Keratinocyte (primary cell): ENCODE results near the gene ENPP6. TPM values are rescaled to one million over a fixed set of nuclear protein-coding genes. Genes with fewer than 3 reads are reported as not detected.

Experiments used
- DNase-seq: peaks from one replicate; pipeline ENCODE4 v3.0.0-alpha.2; 2011; ENCODE audit warnings: low read depth, missing footprints, low spot score
- FAIRE-seq: peaks from 2 replicates; lab custom pipeline; 2011; peaks lifted over from hg19 to GRCh38; lab: Jason Lieb, UNC
- H2AFZ ChIP-seq: 2 replicates; pipeline ENCODE4 v1.6.0; 2012; ENCODE audit warnings: low read length, control low read depth, inconsistent platforms; ENCODE audit not compliant: control insufficient read depth
- H3K27ac ChIP-seq: 2 replicates; pipeline ENCODE4 v1.5.1; 2011; ENCODE audit warnings: low read length; ENCODE audit not compliant: control insufficient read depth, insufficient read depth
- H3K27me3 ChIP-seq: 3 replicates; pipeline ENCODE4 v1.6.0; 2011; ENCODE audit warnings: low read length; ENCODE audit not compliant: control insufficient read depth, insufficient read depth; ENCODE audit errors: extremely low read depth
- H3K36me3 ChIP-seq, 2 experiments: 2 replicates in 1 of 2; 3 replicates in 1 of 2; pipeline ENCODE4 v1.5.1; 2011; ENCODE audit warnings: low read length in 2 of 2, mild to moderate bottlenecking in 1 of 2; ENCODE audit not compliant: control insufficient read depth in 2 of 2, insufficient read depth in 2 of 2; ENCODE audit errors: extremely low read depth in 1 of 2
- H3K4me1 ChIP-seq: 3 replicates; pipeline ENCODE4 v1.5.1; 2011; ENCODE audit warnings: low read length; ENCODE audit not compliant: control insufficient read depth, insufficient read depth; ENCODE audit errors: extremely low read depth
- H3K4me2 ChIP-seq: 3 replicates; pipeline ENCODE4 v1.6.0; 2011; ENCODE audit warnings: low read depth, low read length; ENCODE audit not compliant: control insufficient read depth, insufficient read depth; ENCODE audit errors: extremely low read depth
- H3K4me3 ChIP-seq, 3 experiments: fragments of 200-600 bp in 1 of 3; sonication (generic) in 1 of 3; 2 replicates in 2 of 3; 3 replicates in 1 of 3; pipeline ENCODE4 v1.5.1; 2011 to 2016; ENCODE audit warnings: low read length in 3 of 3, mild to moderate bottlenecking in 3 of 3, control low read depth in 2 of 3, inconsistent platforms in 1 of 3, low read depth in 1 of 3, mixed read lengths in 1 of 3, mixed run types in 1 of 3, moderate library complexity in 1 of 3; ENCODE audit not compliant: control insufficient read depth in 2 of 3, insufficient read depth in 2 of 3; ENCODE audit errors: extremely low read depth in 1 of 3
- H3K79me2 ChIP-seq: 2 replicates; pipeline ENCODE4 v1.6.0; 2012; ENCODE audit warnings: low read length; ENCODE audit not compliant: control insufficient read depth, insufficient read depth
- H3K9ac ChIP-seq: 3 replicates; pipeline ENCODE4 v1.6.0; 2011; ENCODE audit warnings: low read length; ENCODE audit not compliant: control insufficient read depth, insufficient read depth; ENCODE audit errors: extremely low read depth
- H3K9me1 ChIP-seq: 3 replicates; pipeline ENCODE4 v1.6.0; 2011; ENCODE audit warnings: low read length; ENCODE audit not compliant: control insufficient read depth, insufficient read depth; ENCODE audit errors: extremely low read depth
- H3K9me3 ChIP-seq: 2 replicates; pipeline ENCODE4 v1.5.1; 2012; ENCODE audit warnings: low read depth, low read length; ENCODE audit not compliant: control insufficient read depth
- H4K20me1 ChIP-seq: 3 replicates; pipeline ENCODE4 v1.6.0; 2011; ENCODE audit warnings: low read length; ENCODE audit not compliant: control insufficient read depth, insufficient read depth; ENCODE audit errors: extremely low read depth
- EZH2 ChIP-seq: IDR thresholded peaks from one replicate; pipeline ENCODE4 v1.6.1; 2012; ENCODE audit warnings: inconsistent platforms, mild to moderate bottlenecking, low read length, moderate library complexity
- dilution Hi-C: fragments of 300-500 bp; cut with MboI; formaldehyde crosslinking; loops from one replicate; pipeline ENCODE4 v1.7.0; 2020; ENCODE audit warnings: low sequenced_read_pairs; ENCODE audit not compliant: extremely low pct_ligation_motif_present
- polyA plus RNA-seq, 5 experiments: library from polyadenylated mRNA; depleted of rRNA in 3 of 5; stranded (reverse) in 3 of 5; stranded (forward) in 1 of 5; unstranded in 1 of 5; fragments of >200 nt; gene quantifications; 1 replicate in 1 of 5; 2 replicates in 3 of 5; 3 replicates in 1 of 5; pipeline versions ENCODE4 v1.2.1 to v1.2.3, GENCODE V29; 2011 to 2012; ENCODE audit warnings: missing spikeins in 2 of 5, low read depth in 1 of 5, low replicate concordance in 1 of 5
- TF ChIP-seq, protein P1 (sequence below), 3 experiments: IDR thresholded peaks in 1 of 3; conservative IDR thresholded peaks in 1 of 3; optimal IDR thresholded peaks in 1 of 3; 2 replicates in 2 of 3; 3 replicates in 1 of 3; pipeline versions ENCODE3 to v1.5.1; 2011; ENCODE audit warnings: low read length in 3 of 3, mild to moderate bottlenecking in 3 of 3, moderate library complexity in 2 of 3, control low read depth in 1 of 3, inconsistent platforms in 1 of 3; ENCODE audit not compliant: insufficient read depth in 2 of 3; ENCODE audit errors: extremely low read depth in 1 of 3

ENPP6 gene
- polyA plus RNA-seq, 1 donor (not counting 4 experiments of a cell fraction or from before 2014, with no cell fraction given) = not detected

DNA sequence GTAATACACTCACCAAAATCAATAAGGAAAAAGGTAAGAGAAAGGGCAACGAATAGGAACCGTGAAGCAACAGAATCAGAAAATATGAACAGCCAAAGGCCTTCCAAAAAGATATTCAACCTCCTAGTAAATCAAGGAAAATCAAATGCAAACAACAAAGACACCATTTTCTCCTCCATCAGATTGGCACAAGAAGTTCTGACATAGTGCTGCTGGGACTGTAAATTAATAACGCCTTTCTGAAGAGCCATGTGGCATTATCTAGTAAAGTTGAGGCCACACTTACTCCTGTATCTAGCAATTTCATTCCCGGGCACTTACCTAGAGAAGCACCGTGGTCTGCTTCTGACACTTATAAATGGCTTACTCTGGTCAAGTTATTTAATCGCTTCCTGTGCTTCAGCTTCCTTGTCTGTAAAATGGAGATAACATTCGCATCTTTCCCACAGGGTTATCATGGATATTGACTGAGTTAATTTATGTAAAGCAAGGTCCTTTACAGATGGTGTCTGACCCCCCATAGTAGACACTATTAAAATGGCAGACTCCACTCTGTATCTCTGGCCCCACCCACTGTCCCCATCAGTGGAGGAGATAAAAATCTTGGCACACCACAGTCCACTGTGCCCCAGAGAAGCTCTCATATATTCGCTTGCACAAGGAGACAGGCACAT is 20.5 kb upstream of the ENPP6 start:
- Histone ChIP-seq H3K36me3 (no peaks in the 10 kb centered on the region), H3K4me1 (no peaks in the 10 kb centered on the region), H3K4me2 (no peak overlapping the region), H3K9me3 (no peaks in the 10 kb centered on the region), H3K27me3 (no peaks in the 10 kb centered on the region), H3K9ac (no peak overlapping the region), H2AFZ (no peak overlapping the region), H3K4me3 (no peak overlapping the region), H3K27ac (no peak overlapping the region), H3K9me1 (no peaks in the 10 kb centered on the region), H3K79me2 (no peaks in the 10 kb centered on the region), H4K20me1 (no peaks in the 10 kb centered on the region)
- DNase-seq (no peak), FAIRE-seq (no peak)
- TF ChIP-seq, protein P1, sequence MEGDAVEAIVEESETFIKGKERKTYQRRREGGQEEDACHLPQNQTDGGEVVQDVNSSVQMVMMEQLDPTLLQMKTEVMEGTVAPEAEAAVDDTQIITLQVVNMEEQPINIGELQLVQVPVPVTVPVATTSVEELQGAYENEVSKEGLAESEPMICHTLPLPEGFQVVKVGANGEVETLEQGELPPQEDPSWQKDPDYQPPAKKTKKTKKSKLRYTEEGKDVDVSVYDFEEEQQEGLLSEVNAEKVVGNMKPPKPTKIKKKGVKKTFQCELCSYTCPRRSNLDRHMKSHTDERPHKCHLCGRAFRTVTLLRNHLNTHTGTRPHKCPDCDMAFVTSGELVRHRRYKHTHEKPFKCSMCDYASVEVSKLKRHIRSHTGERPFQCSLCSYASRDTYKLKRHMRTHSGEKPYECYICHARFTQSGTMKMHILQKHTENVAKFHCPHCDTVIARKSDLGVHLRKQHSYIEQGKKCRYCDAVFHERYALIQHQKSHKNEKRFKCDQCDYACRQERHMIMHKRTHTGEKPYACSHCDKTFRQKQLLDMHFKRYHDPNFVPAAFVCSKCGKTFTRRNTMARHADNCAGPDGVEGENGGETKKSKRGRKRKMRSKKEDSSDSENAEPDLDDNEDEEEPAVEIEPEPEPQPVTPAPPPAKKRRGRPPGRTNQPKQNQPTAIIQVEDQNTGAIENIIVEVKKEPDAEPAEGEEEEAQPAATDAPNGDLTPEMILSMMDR (optimal IDR thresholded peaks at IDR 0.05 in 1 of 3, IDR thresholded peaks at IDR 0.05 in 1 of 3, conservative IDR thresholded peaks at IDR 0.05 in 1 of 3; ENCODE audit: extremely low read depth in 1 of 3, insufficient read depth in 2 of 3, low read length in 3 of 3) = no peak
- TF ChIP-seq EZH2 = no peak
- dilution Hi-C loops = no loop called here

DNA sequence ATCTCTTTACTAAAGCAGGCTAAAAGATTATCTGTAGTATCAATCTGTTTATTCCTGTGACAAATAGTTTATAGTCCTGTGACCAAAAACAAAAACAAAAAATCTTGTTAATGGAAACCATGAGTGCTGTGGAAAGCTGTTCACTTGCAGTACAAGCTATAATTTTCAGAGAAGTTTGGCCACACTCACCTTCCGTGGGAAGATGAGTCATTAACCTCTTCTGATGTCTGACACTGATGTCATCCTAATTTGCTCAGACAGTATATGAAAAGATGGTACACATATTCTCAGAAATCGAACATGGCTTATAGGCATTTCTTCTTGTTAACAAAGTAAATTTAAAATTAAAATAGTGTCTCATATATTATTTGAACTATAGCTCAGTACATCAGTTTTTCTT is 19.9 kb upstream of the ENPP6 start:
- TF ChIP-seq, protein P1 (optimal IDR thresholded peaks at IDR 0.05 in 1 of 3, IDR thresholded peaks at IDR 0.05 in 1 of 3, conservative IDR thresholded peaks at IDR 0.05 in 1 of 3; ENCODE audit: extremely low read depth in 1 of 3, insufficient read depth in 2 of 3, low read length in 3 of 3) = no peak
- TF ChIP-seq EZH2 = no peak
- H4K20me1 ChIP-seq = no peaks in the 10 kb centered on the region
- H3K4me1 ChIP-seq = no peaks in the 10 kb centered on the region
- FAIRE-seq (no peak), DNase-seq (no peak)
- no peak overlapping the region for H3K9ac ChIP-seq
- no peaks in the 10 kb centered on the region for H3K36me3 ChIP-seq
- no peaks in the 10 kb centered on the region for H3K79me2 ChIP-seq
- no peaks in the 10 kb centered on the region for H3K27me3 ChIP-seq
- dilution Hi-C loops = no loop called here
- no peak overlapping the region for H3K4me2 ChIP-seq
- no peaks in the 10 kb centered on the region for H3K9me1 ChIP-seq
- no peak overlapping the region for H3K27ac ChIP-seq
- no peak overlapping the region for H3K4me3 ChIP-seq
- no peak overlapping the region for H2AFZ ChIP-seq
- H3K9me3 ChIP-seq = no peaks in the 10 kb centered on the region
